K562 (cell line): ENCODE results near the gene TPI1.
A peak's percentile ranks its signal among the peaks of the same experiment; 100 is the strongest.

Experiments
- CTCF ChIP-seq, 3 experiments: IDR thresholded peaks in 2 of 3; conservative IDR thresholded peaks in 1 of 3; 2 replicates each; pipeline ENCODE4 v1.5.1; 2011 to 2012; ENCODE audit warnings: low read length in 3 of 3, mild to moderate bottlenecking in 3 of 3, control low read depth in 2 of 3, improper control_type of control experiment in 1 of 3, inconsistent platforms in 1 of 3, low read depth in 1 of 3, mixed read lengths in 1 of 3, moderate library complexity in 1 of 3; ENCODE audit not compliant: insufficient read depth in 2 of 3
- EP300 ChIP-seq: IDR thresholded peaks from 2 replicates; pipeline ENCODE4 v1.6.1; 2012; ENCODE audit warnings: low read length, improper control_type of control experiment
- EZH2 ChIP-seq: IDR thresholded peaks from 2 replicates; pipeline ENCODE4 v1.6.1; 2012; ENCODE audit warnings: low read depth, mild to moderate bottlenecking, inconsistent platforms, low read length, borderline replicate concordance
- MTA3 ChIP-seq: fragments of 450-650 bp; formaldehyde crosslinking; IDR thresholded peaks from 2 replicates; pipeline ENCODE4 v1.6.1; 2017; ENCODE audit warnings: mild to moderate bottlenecking, borderline replicate concordance
- NKRF ChIP-seq: fragments of 450-650 bp; IDR thresholded peaks from 2 replicates; pipeline ENCODE4 v1.6.1; 2016; ENCODE audit warnings: borderline replicate concordance
- NR2C2 ChIP-seq, 2 experiments: fragments of 200-800 bp in 1 of 2; sonication (Bioruptor generic) in 1 of 2; sonication (generic) in 1 of 2; formaldehyde crosslinking in 1 of 2; IDR thresholded peaks; 2 replicates each; pipeline versions ENCODE4 v1.6.1 to v1.8.0; 2016 to 2022; ENCODE audit warnings: mild to moderate bottlenecking in 1 of 2, missing compliant biosample characterization in 1 of 2, missing genetic modification characterization in 1 of 2, missing genetic modification reagents in 1 of 2
- RHOXF2B ChIP-seq: fragments of 250-450 bp; sonication (Bioruptor Pico); conservative IDR thresholded peaks from 2 replicates; pipeline ENCODE4 v1.5.1; 2021
- SUPT5H ChIP-seq: fragments of 450-650 bp; IDR thresholded peaks from 2 replicates; pipeline ENCODE4 v1.6.1; 2016
- THAP7 ChIP-seq: fragments of 250-450 bp; sonication (Bioruptor Pico); IDR thresholded peaks from 2 replicates; pipeline ENCODE4 v1.5.0; 2021

GRCh38 chr12:6867413-6868210 lies at the start of gene TPI1:
- TF ChIP-seq EP300 (no peak), SUPT5H (peak; percentile 97), NKRF (no peak), CTCF (IDR thresholded peaks at IDR 0.05 in 2 of 3, conservative IDR thresholded peaks at IDR 0.05 in 1 of 3; ENCODE audit: insufficient read depth in 2 of 3, low read depth in 1 of 3, low read length in 3 of 3) (0 out of 6 replicates have a peak, but pooled peaks of 1 of the 3 experiments have one; percentile 3), NR2C2 (CRISPR knock-in tag; IDR thresholded peaks at IDR 0.05) (no peak; the same call in 1 of the 2 replicates), NR2C2 (tag; IDR thresholded peaks at IDR 0.05) (peak; percentile 38; the same call in 1 of the 2 replicates), RHOXF2B (no peak), EZH2 (no peak), MTA3 (0 out of 2 replicates have a peak, but pooled peaks have one; percentile 29), THAP7 (CRISPR knock-in tag) (no peak)
